HG03064 (cell line): ENCODE data around the gene ASMTL.
"Not testable (repeated sequence)": the region's sequence is repeated elsewhere in the genome, so short reads cannot be mapped to it uniquely, and the experiment has no call there.

Experiments
- ATAC-seq: cut with Tn5 transposase; IDR thresholded peaks from one replicate; pipeline ENCODE4 v1.9.1; 2021; ENCODE audit warnings: low read depth; ENCODE audit not compliant: unreplicated experiment

ASMTL gene

DNA sequence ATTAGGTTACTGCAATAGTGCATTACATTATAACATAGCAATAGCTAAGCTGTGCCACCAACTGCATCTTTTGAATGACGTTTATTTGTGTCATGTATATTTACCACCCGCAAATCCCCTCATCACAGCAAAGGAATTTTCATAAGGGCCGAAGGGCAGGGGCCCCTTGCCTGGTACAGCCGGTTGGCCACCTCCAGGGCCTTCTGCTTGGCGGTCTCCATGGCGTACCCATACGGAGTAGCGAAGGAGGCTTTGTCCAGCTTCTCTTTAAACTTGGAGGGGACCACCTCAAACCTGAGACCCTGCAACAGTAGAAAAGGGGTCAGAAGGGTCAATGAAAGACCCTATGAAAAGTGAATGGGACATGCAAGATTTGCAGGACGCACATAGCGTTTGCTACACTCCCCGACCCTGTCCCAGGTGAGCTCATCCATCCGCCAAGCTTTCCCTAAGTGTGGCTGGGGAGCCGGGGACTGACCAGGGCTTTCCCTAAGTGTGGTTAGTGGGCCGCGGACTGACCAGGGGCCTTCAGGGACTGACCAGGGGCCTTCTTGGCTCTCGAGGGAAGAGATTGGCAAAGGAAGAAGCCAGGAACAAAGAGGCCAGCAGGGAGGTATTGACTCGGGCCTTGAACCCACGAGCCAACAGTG lies 10.6 kb downstream of the ASMTL start:
- no peak for ATAC-seq

DNA sequence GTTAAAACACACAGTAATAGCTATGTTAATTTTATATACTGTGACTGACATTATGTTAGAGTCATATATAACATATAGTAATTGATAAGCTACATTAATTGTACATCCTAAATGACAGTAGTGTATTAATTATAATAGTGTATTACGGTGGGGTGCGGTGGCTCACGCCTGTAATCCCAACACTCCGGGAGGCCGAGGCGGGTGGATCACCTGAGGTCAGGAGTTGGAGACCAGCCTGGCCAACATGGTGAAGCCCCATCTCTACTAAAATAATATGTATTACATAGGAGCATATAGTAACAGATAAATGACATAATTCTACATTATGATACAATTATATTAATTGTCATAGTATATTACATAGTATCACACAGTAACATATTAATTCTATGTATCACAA lies 12.2 kb downstream of the ASMTL start:
- ATAC-seq: no peak

DNA sequence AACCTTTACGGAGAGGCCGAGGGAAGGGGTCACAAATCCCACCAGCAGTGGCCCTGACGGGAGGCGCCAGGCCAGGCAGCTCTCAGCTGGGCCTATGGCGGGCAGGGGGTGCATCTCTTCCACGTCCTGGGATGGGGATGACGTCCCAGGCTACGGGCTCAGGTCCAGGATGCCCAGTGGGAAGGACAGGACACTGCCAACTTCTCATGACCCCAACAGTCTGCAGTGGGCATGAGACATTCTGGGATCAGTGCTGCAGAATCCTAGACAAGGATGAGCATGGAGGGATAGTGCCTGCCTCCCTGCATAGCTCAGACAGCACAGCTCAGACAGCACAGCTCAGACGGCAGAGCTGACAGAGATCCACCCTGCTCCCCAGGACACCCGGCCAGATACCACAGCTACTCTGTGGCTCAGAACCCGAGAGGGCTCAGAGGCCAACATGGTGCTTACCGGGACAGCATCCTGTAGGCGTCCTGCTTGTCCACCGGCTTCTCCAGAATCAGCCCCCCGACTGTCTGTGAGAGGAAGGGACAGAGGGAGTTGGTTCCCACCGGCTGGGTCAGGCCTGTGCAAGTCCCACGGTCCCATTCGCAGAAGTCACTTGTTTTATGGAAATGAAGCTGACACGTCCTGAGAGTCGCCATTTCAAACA lies 17.3 kb downstream of the ASMTL start:
- no peak for ATAC-seq

DNA sequence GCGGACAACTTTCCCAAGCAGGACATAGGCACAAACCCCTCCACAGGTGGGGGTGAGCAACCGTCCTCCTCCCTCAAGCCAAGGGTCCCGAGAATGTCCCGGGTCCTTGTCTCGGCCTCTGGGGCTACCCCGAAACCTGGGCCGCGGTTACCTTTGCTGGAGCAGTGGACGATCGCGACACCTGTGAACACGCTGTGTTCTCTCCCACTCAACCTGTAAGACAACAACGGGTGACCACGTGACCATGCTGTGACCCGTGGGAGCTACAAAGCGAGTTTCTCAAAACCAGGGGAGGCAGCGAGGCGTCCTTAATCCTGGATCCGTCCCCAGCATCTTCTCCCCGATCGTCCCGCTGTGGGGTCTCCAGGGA lies 17.9 kb downstream of the ASMTL start:
- no peak for ATAC-seq

DNA sequence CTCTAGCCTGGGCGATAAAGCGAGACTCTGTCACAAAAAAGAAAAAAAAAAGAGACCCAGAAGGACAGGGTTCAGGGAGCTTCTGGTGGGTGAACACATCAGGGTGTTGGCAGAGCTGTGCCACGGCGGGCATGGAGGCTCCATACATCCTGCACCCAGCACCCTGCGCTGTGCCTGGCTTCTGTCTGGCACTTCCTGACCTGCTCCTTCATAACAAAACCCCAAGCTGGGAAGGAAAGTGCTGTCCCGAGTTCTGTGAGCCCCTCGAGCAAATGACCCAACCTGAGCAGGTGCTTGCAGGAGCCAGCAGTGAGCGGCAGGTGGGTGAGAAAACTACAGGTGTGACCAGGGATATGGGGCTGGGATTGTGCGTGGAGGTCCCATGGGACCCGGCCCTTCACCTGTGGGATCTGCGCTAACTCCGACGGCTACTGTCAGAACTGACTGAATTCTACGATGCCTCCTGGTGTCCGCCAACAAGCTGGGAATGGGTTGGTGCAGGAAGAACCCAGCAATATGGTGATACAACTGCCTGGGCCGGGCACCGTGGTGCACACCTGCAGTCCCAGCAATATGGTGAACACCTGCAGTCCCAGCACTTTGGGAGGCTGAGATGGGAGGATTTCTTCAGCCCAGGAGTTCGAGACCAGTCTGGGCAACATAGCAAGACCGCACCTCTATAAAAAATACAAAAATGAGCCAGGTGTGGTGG lies 18.9 kb downstream of the ASMTL start:
- no peak for ATAC-seq

DNA sequence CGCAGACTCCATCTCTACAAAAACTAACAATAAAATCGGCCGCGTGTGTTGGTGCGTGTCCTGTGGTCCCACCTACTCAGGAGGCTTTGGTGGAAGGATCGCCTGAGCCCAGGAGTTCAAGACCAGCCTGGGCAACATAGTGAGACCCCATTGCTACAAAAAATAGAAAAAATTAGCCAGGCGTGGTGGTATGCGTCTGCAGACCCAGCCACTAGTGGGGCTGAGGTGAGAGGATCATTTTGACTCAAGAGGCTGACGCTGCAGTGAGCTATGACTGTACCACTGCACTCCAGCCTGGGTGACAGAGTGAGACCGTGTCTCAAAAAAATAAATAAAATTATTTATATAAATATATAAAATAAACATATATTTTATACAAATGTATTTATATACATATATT lies 22.3 kb downstream of the ASMTL start:
- no peak for ATAC-seq

DNA sequence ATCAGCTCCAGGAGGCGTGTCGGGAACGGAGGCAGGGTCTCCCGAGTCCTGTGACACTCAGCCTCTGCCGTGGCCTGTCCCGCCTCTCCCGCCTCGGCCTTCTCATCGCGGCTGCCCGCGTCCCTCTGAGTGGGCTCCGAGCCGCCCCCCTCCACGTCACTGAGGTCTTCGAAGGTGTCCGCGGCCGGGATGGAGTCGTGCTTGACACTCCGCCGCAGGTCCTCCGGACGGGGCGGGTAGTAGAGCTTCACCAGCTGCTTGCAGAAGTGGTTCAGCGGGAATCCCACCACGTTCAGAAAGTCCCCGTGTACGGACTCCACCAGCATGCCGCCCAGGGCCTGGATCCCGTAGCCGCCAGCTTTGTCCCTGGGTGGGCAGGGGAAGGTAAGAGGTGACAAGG lies 25.0 kb downstream of the ASMTL start:
- no peak for ATAC-seq

DNA sequence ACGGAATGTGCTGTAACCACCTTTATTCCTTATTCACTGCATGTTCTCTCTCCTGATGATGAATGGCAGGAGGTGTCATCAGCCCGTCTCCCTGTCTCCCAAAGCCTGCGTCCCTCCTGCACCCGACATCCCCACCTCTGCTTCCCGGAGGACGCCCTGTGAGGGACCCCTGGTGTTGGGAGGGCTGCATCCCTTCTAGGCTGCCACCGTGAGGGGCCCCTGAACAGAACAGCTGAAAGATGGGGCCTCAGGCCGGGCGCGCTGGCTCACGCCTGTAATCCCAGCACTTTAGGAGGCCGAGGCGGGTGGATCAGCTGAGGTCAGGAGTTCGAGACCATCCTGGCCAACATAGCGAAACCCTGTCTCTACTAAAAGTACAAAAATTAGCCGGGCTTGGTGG lies 26.4 kb downstream of the ASMTL start:
- not testable (repeated sequence) for ATAC-seq

DNA sequence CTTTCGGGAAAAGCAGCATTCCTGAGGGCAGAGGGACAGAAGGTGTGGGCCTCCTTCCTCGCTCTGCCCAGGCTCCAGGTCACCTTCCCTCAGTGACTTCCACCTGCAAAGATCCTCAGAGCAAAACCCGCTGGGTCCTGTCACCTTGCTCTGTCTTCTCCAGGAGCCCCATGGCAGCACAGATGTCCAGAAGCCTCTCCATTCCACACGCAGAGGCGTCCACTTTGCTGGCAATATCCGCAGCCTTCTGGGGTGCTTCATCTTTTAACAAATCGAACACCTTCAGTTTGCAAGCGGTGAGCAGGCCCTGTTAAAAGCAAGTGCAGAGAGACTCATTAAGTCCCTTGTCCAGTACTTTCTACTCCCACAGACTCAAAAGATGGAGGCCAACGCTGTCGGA lies 27.3 kb downstream of the ASMTL start:
- ATAC-seq: no peak

DNA sequence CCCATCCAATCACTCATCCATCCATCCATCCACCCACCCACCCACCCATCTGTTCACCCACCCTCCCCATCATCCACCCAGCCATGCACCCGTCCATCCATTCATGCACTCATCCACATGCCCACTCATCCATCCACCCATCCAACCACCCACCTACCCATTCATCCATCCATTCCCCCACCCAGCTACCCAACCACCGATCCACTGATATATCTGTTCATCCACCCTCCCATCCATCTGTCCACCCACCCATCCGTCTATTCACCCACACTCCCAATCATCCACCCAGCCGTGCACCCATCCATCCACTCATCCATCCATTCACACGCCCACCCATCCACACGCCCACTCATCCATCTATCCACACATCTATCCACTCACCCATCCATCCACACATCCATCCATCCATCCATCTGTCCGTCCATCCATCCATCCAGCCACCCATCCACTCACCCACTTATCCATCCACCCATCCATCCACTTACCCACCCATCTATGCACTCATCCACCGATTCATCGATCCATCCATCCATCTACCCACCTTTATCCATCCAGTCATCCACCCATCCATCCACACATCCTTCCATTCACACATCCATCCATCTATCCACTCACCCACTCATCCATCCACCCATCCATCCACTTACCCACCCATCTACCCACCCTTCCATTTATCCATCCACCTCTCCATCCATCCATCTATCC lies 28.4 kb downstream of the ASMTL start:
- ATAC-seq: no peak

DNA sequence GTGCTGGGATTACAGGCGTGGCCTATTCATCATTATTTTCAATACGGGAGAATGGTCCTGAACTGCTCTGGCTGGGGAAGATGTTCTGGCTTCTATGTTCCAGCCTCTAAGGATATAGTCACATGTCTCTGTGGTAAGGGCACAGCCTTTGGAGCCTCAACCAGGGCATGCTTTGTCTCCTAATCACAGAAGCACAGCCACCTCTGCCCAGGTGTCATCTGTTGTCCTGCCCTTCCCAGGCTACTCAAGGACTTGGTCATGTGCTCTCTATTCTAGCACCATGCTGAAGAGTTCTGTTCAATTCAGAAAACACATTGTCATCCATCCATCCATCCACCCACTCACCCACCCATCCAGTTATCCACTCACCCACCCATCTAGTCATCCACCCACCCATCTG lies 29.5 kb downstream of the ASMTL start:
- ATAC-seq: no peak

DNA sequence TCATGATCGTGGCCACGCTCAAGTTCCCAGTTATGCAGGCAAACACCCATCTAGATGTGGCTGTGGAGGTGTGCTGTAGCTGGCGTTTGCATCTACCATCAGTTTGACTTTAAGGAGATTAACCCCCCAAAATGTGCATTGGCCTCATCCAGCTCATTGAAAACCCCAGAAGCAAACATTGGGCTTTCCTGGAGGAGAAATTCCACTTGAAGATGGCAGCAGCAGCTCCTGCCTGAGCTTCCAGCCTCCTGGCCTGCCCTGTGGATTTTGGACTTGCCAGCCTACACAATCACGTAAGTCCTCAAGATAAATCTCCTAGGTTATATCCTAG lies 30.6 kb downstream of the ASMTL start:
- ATAC-seq: no peak

DNA sequence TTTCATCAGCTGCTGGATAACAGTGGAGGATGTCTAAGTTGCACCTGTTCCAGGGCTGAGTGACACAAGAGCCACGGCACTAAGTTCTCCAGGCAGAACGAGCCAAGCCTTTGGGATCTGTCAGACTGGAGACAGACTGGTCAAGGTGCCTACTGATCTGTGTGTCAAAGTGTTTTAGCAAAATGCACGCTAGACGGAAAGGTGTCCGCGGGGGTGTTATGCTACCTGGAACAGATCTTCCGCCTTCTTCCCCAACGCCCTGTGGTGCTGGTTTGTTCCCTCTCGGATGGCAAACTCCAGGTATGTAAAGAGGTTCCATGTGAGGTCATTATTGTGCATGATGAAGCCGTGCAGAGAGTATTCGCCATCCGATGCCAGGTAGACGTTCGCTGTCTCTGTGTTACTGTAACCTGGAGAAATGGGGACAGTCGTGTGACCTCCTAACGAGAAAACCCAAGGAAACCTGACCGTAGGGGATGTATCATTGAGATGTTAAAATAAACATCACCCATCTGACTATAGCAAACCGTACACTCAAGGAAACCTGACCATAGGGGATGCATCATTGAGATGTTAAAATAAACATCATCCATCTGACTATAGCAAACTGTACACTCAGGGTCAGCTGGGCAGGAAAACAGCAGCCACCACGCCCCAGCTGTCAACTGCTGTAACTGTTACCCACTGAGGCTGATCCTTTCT lies 31.1 kb downstream of the ASMTL start:
- no peak for ATAC-seq

DNA sequence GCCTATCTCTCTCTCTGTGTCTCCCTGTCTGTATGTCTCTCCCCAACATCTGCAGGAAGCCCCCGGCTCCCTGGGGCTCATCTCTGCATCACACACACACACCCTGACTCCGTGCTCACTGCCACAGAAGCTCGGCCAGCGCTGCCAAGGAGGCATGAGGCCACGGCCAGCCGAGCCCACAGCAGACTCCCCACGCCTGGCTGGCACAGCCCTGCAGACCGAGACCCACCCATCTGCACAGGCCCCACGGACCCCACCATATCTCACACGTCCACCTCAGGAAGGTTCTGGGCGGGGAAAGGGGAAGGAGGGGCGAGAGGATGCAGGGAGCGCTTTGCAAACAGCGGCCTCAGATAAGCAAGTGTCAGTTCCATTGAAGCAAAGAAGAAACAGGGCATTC lies 32.3 kb downstream of the ASMTL start:
- ATAC-seq: no peak

DNA sequence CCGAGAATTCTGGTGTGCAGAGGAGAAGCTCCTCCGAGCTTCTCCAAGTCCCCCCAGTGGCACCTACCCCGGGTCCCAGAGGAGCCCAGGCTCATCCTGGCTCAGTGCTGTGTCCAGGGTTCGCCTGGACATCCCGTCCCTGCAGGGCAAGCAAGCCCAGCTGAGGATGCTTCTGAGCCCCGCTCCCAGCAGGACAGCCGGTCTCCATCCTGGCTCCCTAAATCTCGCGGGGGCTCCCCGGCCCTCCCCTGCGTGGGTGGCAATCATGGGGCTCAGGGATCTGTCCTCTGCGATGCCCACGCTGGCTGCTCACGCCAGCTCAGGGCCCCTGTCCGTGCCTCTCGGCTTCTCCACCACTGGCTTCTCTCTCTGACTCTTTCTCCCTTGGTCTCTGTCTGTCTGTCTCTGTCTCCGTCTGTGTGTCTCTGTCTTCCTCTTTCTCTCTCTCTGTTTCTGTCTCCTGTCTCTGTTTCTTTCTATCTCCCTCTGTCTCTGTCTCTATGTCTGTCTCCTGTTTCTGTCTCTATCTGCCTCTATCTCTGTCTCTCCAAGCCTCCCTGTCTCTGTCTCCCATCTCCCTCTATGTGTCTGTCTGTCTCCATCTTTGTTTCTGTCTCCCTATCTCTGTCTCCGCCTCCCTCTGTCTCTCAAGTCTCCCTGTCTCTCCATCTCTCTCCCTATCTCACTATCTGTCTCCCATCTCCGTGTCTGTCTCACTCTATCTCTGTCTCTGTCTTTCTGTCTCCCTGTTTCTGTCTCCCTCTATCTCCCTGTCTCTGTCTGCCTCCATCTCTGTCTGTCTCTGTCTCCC lies 33.0 kb downstream of the ASMTL start:
- no peak for ATAC-seq

DNA sequence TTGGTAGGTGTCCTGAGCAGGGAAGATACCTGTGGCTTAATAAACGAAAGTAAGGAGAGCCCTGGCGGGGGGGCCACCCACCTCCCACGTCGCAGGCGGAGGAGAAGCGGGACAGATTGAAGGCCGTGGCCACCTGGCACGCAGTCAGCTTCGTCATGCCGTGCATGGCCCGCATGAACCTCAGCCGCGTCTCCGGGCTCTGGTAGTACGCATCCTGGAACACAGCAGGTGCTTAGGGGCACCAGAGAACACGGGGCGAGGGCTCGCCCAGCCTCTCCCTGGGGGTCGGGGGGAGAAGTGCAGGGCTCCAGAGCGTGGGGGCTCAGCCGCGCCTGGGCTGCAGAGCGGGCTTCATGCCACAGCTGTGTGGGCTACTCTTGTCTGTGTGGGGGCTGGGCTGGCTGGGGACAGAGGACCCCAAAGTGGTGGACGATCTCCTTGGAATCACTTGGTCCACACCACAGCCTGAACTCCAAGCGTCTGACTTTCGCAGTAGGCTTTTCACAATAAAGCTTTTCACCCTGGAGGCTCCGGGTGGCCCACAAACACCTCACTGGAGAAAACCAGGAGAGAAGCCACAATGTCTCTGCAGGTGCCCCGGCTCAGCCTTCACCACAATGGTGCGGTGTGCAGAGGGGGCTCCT lies 33.7 kb downstream of the ASMTL start:
- ATAC-seq: no peak

DNA sequence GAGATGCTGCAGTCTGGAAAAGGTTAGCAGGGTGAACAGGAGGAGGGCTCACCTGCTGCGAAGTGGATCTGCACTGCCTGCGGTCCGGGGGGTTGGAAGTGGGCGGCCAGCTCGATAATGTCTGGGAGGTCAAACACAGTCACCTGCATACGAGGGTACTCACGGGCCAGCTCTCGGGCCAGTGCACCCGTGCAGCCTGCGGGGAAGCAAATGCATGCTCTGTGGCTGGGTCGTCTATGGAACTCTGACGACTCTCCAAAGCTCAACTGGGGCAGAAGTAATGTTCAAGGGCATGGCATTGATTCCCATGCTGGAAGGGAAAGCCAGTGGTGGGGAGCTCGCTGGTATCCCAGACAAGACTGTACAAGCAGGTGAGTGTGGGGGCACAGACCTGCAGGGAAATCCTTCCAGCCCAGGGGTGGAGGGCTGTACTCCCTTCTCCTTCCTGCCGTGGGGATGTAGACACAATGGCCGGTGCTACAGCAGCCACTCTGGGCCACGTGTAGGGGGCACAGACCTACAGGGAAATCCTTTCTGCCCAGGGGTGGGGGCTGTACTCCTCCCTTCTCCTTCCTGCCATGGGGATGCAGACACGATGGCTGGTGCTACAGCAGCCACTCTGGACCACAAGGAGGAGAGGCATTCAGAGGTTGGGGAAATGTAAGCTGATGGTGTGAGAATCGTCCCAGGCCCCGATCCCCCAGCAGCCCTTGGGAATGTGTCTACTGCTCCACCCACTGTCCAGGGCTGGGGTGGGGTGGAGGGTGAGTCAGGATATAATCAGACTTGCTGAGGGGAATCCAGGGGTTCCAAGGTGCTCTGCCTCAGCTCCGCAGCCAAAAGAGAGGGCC lies 34.6 kb downstream of the ASMTL start:
- no peak for ATAC-seq

DNA sequence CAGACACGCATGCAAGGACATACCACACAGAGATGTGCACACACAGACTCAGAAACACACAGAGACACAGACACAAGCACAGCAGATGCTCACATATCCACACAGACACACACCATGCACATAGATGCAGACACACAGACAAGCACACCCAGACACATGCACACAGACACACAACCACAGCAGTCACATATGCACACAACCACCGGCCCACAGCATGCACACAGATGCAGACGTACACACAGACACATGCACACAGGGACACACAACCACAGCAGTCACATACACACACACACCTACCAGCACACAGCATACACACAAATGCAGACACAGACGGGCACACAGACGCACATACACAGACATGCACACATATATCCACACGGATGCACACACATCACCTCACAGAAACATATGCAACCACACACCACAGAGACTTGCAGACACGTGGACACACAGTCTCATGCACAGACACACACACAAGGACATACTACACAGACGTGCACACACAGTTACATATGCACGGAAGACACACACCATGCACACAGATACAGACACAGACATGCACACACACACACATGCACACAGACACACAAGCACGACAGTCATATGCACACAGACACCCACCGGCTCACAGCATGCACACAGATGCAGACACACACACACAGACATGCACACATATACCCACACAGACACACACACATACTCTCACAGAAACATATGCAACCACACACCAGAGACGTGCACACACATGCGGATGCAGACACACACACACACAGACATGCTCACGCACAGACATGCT lies 35.5 kb downstream of the ASMTL start:
- ATAC-seq: no peak
